Measurements from ENCODE around the gene RNF220. TPM values are rescaled to one million over a fixed set of nuclear protein-coding genes. Genes with fewer than 3 reads are reported as not detected.

Gene RNF220
- total RNA-seq, 4 donors from 2014 or later, result 22.0 to 94.3 (median 49.4) TPM

GRCh38 chr1:44401256-44402228 lies 3.5 kb upstream of the RNF220 start:
- no peak for DNase-seq
- intact Hi-C loops (cut with DNase I; ENCODE audit: low total_unique reads), result no loop called here
- H3K27ac ChIP-seq, result no peak overlapping the region
- H3K4me3 ChIP-seq, result no peak overlapping the region
- no peaks in the 10 kb centered on the region for H3K36me3 ChIP-seq
- H3K4me1 ChIP-seq, result peaks cover 0 to 11% of the 10 kb centered on the region in 2 donors
- H3K27me3 ChIP-seq, result peaks cover 10 to 57% of the 10 kb centered on the region in 2 donors
- TF ChIP-seq POLR2A (IDR thresholded peaks at IDR 0.05), result no peak
- no peak for TF ChIP-seq CTCF (IDR thresholded peaks at IDR 0.05)
- no peaks in the 10 kb centered on the region for H3K9me3 ChIP-seq

- Histone ChIP-seq H3K36me3 (no peaks in the 10 kb centered on the region), H3K4me1 (peaks cover 0 to 23% of the 10 kb centered on the region in 2 donors), H3K9me3 (no peaks in the 10 kb centered on the region), H3K27ac (no peak overlapping the region), H3K4me3 (peak overlapping the region; percentile 17 to 24), H3K27me3 (peaks cover 33 to 89% of the 10 kb centered on the region in 2 donors)
- intact Hi-C loops (cut with DNase I; ENCODE audit: low total_unique reads), result no loop called here
- DNase-seq, result no peak
- TF ChIP-seq POLR2A (IDR thresholded peaks at IDR 0.05) (no peak), CTCF (IDR thresholded peaks at IDR 0.05) (no peak)
Observed at GRCh38 chr1:44405798-44406736, 1.0 kb downstream of the RNF220 start.

- H3K27ac ChIP-seq, result no peak overlapping the region
- H3K9me3 ChIP-seq, result no peaks in the 10 kb centered on the region
- H3K4me1 ChIP-seq, result peaks cover 0 to 23% of the 10 kb centered on the region in 2 donors
- no peak for DNase-seq
- intact Hi-C loops (cut with DNase I; ENCODE audit: low total_unique reads), result no loop called here
- H3K27me3 ChIP-seq, result peaks cover 33 to 87% of the 10 kb centered on the region in 2 donors
- no peaks in the 10 kb centered on the region for H3K36me3 ChIP-seq
- TF ChIP-seq POLR2A (IDR thresholded peaks at IDR 0.05) (no peak), CTCF (IDR thresholded peaks at IDR 0.05) (no peak)
- peak overlapping the region; percentile 1 to 24 for H3K4me3 ChIP-seq
Observed at GRCh38 chr1:44406737-44407429, 1.8 kb downstream of the RNF220 start.

- no peak overlapping the region for H3K27ac ChIP-seq
- no peaks in the 10 kb centered on the region for H3K9me3 ChIP-seq
- no peak overlapping the region for H3K4me3 ChIP-seq
- no peak for DNase-seq
- H3K27me3 ChIP-seq, result peaks cover 33 to 80% of the 10 kb centered on the region in 2 donors
- H3K4me1 ChIP-seq, result peaks cover 0 to 23% of the 10 kb centered on the region in 2 donors
- TF ChIP-seq POLR2A (IDR thresholded peaks at IDR 0.05) (no peak), CTCF (IDR thresholded peaks at IDR 0.05) (no peak)
- no peaks in the 10 kb centered on the region for H3K36me3 ChIP-seq
- intact Hi-C loops (cut with DNase I; ENCODE audit: low total_unique reads), result no loop called here
Observed at GRCh38 chr1:44407430-44408211, 2.6 kb downstream of the RNF220 start.

All from uterus (tissue), 4 donors.